Mesothelial cell of epicardium (in vitro differentiated cells): Measurements from ENCODE around the gene PRSS56. TPM values are rescaled to one million over a fixed set of nuclear protein-coding genes. Genes with fewer than 3 reads are reported as not detected.

Experiments used
- DNase-seq, 2 experiments: peaks; one replicate each; pipeline ENCODE4 v3.0.0; 2021; ENCODE audit warnings: low spot score in 2 of 2; ENCODE audit not compliant: unreplicated experiment in 2 of 2
- H3K27ac Mint-ChIP-seq: 2 replicates; pipeline ENCODE4 v1.8.0; 2021; ENCODE audit warnings: mixed read lengths
- H3K27me3 Mint-ChIP-seq: 2 replicates; pipeline ENCODE4 v1.8.0; 2021; ENCODE audit warnings: low read depth, mixed read lengths
- H3K36me3 Mint-ChIP-seq: 2 replicates; pipeline ENCODE4 v1.8.0; 2021; ENCODE audit warnings: mixed read lengths
- H3K4me1 Mint-ChIP-seq: 2 replicates; pipeline ENCODE4 v1.8.0; 2021; ENCODE audit warnings: mixed read lengths
- H3K4me3 Mint-ChIP-seq: 2 replicates; pipeline ENCODE4 v1.8.0; 2021; ENCODE audit warnings: mild to moderate bottlenecking, moderate library complexity, mixed read lengths
- H3K9me3 Mint-ChIP-seq: 2 replicates; pipeline ENCODE4 v1.8.0; 2021; ENCODE audit warnings: mixed read lengths
- total RNA-seq: library from RNA; stranded (reverse); gene quantifications from 3 replicates; pipeline ENCODE4 v1.2.1, GENCODE V29; 2021
- TF ChIP-seq, protein P1 (sequence below): fragments of 200-600 bp; sonication (generic); IDR thresholded peaks from one replicate; pipeline ENCODE4 v1.5.0; 2021; ENCODE audit warnings: antibody characterized with exemption; ENCODE audit not compliant: unreplicated experiment

Gene PRSS56
- total RNA-seq, 1 donor from 2014 or later = not detected

DNA sequence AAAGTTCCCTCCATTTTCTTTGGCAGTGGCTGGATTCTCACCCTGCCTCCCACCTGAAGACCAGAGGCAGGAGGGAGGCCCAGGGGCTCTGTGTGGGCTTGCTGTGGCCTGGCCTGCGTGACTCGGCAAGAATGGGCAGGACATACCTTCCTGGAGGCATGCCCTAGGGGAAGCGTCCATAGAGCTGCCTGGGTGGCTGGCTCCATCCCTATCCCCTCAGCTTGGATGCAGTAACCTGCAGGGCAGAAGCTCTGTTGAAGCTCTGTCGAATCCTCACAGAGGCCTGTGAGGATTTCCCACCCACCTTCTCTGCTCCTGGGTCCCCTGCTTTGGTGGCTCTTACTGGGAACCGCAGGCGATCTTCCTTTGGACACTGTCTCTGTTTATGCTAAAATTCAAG lies 1.3 kb upstream of the PRSS56 start:
- Mint-ChIP-seq H3K36me3 (no peaks in the 10 kb centered on the region), H3K27me3 (peaks cover 72% of the 10 kb centered on the region), H3K4me3 (no peak overlapping the region), H3K27ac (no peak overlapping the region), H3K4me1 (peaks cover 6% of the 10 kb centered on the region), H3K9me3 (no peaks in the 10 kb centered on the region)
- no peak for DNase-seq
- TF ChIP-seq, protein P1, sequence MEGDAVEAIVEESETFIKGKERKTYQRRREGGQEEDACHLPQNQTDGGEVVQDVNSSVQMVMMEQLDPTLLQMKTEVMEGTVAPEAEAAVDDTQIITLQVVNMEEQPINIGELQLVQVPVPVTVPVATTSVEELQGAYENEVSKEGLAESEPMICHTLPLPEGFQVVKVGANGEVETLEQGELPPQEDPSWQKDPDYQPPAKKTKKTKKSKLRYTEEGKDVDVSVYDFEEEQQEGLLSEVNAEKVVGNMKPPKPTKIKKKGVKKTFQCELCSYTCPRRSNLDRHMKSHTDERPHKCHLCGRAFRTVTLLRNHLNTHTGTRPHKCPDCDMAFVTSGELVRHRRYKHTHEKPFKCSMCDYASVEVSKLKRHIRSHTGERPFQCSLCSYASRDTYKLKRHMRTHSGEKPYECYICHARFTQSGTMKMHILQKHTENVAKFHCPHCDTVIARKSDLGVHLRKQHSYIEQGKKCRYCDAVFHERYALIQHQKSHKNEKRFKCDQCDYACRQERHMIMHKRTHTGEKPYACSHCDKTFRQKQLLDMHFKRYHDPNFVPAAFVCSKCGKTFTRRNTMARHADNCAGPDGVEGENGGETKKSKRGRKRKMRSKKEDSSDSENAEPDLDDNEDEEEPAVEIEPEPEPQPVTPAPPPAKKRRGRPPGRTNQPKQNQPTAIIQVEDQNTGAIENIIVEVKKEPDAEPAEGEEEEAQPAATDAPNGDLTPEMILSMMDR = no peak

DNA sequence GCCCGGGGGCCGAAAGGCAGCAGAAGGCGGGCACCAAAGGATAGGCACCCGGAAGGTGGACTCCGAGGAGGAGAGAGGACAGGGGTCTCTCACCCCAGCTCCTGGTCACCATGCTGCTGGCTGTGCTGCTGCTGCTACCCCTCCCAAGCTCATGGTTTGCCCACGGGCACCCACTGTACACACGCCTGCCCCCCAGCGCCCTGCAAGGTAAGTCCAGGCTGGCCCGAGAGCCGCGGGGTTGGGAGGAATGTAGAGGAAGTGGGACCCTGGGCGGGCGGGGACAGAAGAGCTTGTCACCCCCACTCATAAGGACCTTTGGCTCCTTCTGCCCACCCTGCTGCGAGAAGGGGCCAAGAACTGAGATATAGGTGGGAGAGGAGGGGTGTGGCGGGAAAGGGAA lies 301 bp downstream of the PRSS56 start:
- Mint-ChIP-seq H3K36me3 (no peaks in the 10 kb centered on the region), H3K9me3 (no peaks in the 10 kb centered on the region), H3K27me3 (peaks cover 71% of the 10 kb centered on the region), H3K4me3 (no peak overlapping the region), H3K27ac (no peak overlapping the region), H3K4me1 (peaks cover 8% of the 10 kb centered on the region)
- TF ChIP-seq, protein P1 = no peak
- no peak for DNase-seq

DNA sequence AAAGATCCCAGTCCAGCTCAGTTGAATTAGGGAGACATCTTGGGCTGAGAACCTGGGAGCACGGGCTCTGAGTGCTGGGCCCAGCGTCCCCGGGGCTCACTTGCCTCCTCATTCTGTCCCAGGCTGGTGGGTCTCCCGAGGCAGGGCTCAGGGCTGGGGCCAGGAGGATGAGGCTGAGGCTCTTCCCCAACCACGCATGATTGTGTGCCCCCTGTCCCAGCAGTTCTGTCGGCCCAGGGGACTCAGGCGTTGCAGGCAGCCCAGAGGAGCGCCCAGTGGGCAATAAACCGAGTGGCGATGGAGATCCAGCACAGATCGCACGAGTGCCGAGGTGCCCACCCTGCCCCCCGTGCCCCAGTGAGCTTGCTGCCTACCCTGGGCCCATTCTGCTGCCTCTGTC lies 910 bp downstream of the PRSS56 start:
- peaks cover 8% of the 10 kb centered on the region for H3K4me1 Mint-ChIP-seq
- no peaks in the 10 kb centered on the region for H3K36me3 Mint-ChIP-seq
- H3K27me3 Mint-ChIP-seq = peaks cover 69% of the 10 kb centered on the region
- H3K9me3 Mint-ChIP-seq = no peaks in the 10 kb centered on the region
- TF ChIP-seq, protein P1 = no peak
- no peak overlapping the region for H3K27ac Mint-ChIP-seq
- DNase-seq = no peak
- no peak overlapping the region for H3K4me3 Mint-ChIP-seq

DNA sequence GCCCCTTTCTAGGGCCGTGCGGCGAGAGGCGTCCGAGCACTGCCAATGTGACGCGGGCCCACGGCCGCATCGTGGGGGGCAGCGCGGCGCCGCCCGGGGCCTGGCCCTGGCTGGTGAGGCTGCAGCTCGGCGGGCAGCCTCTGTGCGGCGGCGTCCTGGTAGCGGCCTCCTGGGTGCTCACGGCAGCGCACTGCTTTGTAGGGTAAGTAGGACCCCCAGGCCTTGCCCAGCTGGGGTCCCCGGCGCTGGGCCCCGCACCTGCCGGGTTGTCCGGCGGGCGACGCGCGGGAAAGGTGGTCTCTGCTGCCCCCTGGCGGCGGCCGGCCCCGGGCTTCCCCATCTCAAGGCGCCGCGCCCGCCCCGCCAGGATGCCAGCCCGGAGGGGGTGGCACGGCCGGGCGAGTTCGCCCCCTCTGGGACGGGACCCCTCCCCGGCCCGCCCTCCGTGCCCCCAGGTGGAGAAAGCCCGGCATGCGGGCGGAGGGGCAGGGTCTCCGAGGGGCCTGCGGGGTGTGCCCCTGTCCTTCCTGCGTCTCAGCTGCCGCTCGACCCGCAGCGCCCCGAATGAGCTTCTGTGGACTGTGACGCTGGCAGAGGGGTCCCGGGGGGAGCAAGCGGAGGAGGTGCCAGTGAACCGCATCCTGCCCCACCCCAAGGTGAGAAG lies 1.9 kb downstream of the PRSS56 start:
- Mint-ChIP-seq H3K27ac (no peak overlapping the region), H3K4me1 (peaks cover 8% of the 10 kb centered on the region)
- peak; percentile 61 to 85 for DNase-seq

DNA sequence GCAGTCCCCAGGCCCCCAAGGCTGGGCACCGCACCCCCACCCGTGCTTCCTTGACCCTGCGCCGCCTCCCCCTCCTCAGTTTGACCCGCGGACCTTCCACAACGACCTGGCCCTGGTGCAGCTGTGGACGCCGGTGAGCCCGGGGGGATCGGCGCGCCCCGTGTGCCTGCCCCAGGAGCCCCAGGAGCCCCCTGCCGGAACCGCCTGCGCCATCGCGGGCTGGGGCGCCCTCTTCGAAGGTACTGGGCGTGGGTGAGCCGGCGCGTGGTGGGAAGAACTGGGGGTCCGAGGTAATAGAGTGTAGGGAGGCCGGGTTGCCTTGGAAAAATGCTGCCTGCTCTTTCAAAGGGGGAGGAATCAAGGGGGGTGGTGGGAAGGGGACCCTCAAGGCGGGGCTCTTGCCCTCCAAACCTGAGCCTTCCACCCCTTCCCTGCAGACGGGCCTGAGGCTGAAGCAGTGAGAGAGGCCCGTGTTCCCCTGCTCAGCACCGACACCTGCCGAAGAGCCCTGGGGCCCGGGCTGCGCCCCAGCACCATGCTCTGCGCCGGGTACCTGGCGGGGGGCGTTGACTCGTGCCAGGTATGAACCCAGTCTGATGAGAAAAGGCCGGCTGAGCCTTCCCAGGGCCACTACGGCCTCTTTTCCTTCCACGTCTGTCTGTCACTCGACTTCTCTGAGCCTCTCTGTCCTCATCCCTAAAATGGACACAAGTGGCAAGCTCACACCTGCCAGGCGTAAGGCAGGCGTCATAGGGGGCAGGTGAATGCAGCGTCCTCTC lies 2.6 kb downstream of the PRSS56 start:
- peaks cover 8% of the 10 kb centered on the region for H3K4me1 Mint-ChIP-seq
- no peaks in the 10 kb centered on the region for H3K36me3 Mint-ChIP-seq
- H3K27me3 Mint-ChIP-seq = peaks cover 73% of the 10 kb centered on the region
- no peak overlapping the region for H3K27ac Mint-ChIP-seq
- no peak overlapping the region for H3K4me3 Mint-ChIP-seq
- no peak for DNase-seq
- no peaks in the 10 kb centered on the region for H3K9me3 Mint-ChIP-seq
- TF ChIP-seq, protein P1 = no peak

More for the DNA sequence above, 1.9 kb downstream of the PRSS56 start:
- Mint-ChIP-seq H3K4me3 (no peak overlapping the region), H3K9me3 (no peaks in the 10 kb centered on the region), H3K27me3 (peaks cover 73% of the 10 kb centered on the region), H3K36me3 (no peaks in the 10 kb centered on the region)
- TF ChIP-seq, protein P1 = peak; percentile 99
